Testis (tissue), 3 donors: ENCODE measurements around the gene SBSN. TPM values are rescaled to one million over a fixed set of nuclear protein-coding genes. Genes with fewer than 3 reads are reported as not detected.

Experiments
- DNase-seq: peaks from one replicate; pipeline ENCODE4 v3.0.0-alpha.2; 2019
- H3K27ac ChIP-seq, 2 donors: fragments of 200-600 bp; sonication (generic); one replicate each; pipeline ENCODE4 v1.5.1; 2019
- H3K27me3 ChIP-seq: fragments of 200-600 bp; sonication (generic); one replicate; pipeline ENCODE4 v1.5.1; 2019
- H3K36me3 ChIP-seq: fragments of 200-600 bp; sonication (generic); one replicate; pipeline ENCODE4 v1.5.1; 2017; ENCODE audit warnings: low read depth; ENCODE audit errors: missing control alignments
- H3K4me1 ChIP-seq: fragments of 200-600 bp; sonication (generic); one replicate; pipeline ENCODE4 v1.5.1; 2019
- H3K4me3 ChIP-seq, 2 donors: fragments of 200-600 bp; sonication (generic); one replicate each; pipeline ENCODE4 v1.5.1; 2017 to 2019
- H3K9me3 ChIP-seq: fragments of 200-600 bp; sonication (generic); one replicate; pipeline ENCODE4 v1.5.1; 2017
- CTCF ChIP-seq, 3 experiments: fragments of 450-650 bp in 2 of 3; fragments of 200-600 bp in 1 of 3; sonication (generic) in 1 of 3; IDR thresholded peaks; one replicate each; pipeline ENCODE4 v1.5.1; 2016 to 2019; ENCODE audit warnings: antibody characterized with exemption in 3 of 3, mild to moderate bottlenecking in 2 of 3, moderate library complexity in 1 of 3
- POLR2A ChIP-seq: fragments of 450-650 bp; IDR thresholded peaks from one replicate; pipeline ENCODE4 v1.6.1; 2017; ENCODE audit warnings: antibody characterized with exemption, mild to moderate bottlenecking, moderate library complexity
- WGBS, 2 donors: methylation state at CpG; one replicate each; pipeline ENCODE4 v1.1.5; 2018; 5-methylcytosine and 5-hydroxymethylcytosine counted together
- intact Hi-C: fragments of 100-400 bp; cut with DNase I; formaldehyde crosslinking; loops from one replicate; pipeline ENCODE4 v1.15.1; 2023; ENCODE audit warnings: low total_unique reads
- polyA plus RNA-seq: library from polyadenylated mRNA; stranded (reverse); fragments of 350-450 nt; fragmentation: Illumina TruSeq; extraction: RNeasy Lipid Tissue Mini Kit (QIAGEN cat#74804); gene quantifications from one replicate; pipeline ENCODE4 v1.2.3, GENCODE V29; 2014; ENCODE audit warnings: low read depth, low replicate concordance; ENCODE audit not compliant: insufficient read depth
- total RNA-seq, 2 donors: library from RNA; depleted of rRNA; stranded (reverse); fragments of >200 nt; gene quantifications; one replicate each; pipeline ENCODE4 v1.2.3, GENCODE V29; 2016

SBSN gene
- total and polyA plus RNA-seq, 3 donors from 2014 or later, result 0.16 to 0.47 (median 0.19) TPM

GRCh38 chr19:35561436-35561835, 33.3 kb upstream of the SBSN start:
- Histone ChIP-seq H3K27ac (no peak overlapping the region), H3K4me3 (no peak overlapping the region), H3K27me3 (no peaks in the 10 kb centered on the region), H3K4me1 (no peaks in the 10 kb centered on the region), H3K36me3 (no peaks in the 10 kb centered on the region), H3K9me3 (no peaks in the 10 kb centered on the region)
- intact Hi-C loops, result no loop called here
- no peak for TF ChIP-seq CTCF (IDR thresholded peaks at IDR 0.05)
- no peak for TF ChIP-seq POLR2A
- 82 to 86% methylated on average over 6 of the region's 6 CpGs for WGBS, 2 donors
- DNase-seq, result no peak

- TF ChIP-seq CTCF (IDR thresholded peaks at IDR 0.05), result no peak
- TF ChIP-seq POLR2A, result no peak
- H3K36me3 ChIP-seq, result no peaks in the 10 kb centered on the region
- no peak overlapping the region for H3K27ac ChIP-seq
- intact Hi-C loops, result no loop called here
- DNase-seq, result no peak
- no peaks in the 10 kb centered on the region for H3K27me3 ChIP-seq
- H3K4me1 ChIP-seq, result no peaks in the 10 kb centered on the region
- no peaks in the 10 kb centered on the region for H3K9me3 ChIP-seq
- H3K4me3 ChIP-seq, result no peak overlapping the region
- 74 to 76% methylated on average over 6 of the region's 6 CpGs for WGBS, 2 donors
These were observed 32.6 kb upstream of the SBSN start for GRCh38 chr19:35560677-35561076.

GRCh38 chr19:35560271-35560670, 32.2 kb upstream of the SBSN start:
- no peak for DNase-seq
- 88 to 92% methylated on average over 8 to 18 of the region's 18 CpGs for WGBS, 2 donors
- intact Hi-C loops, result no loop called here
- Histone ChIP-seq H3K27ac (no peak overlapping the region), H3K4me3 (no peak overlapping the region), H3K4me1 (no peaks in the 10 kb centered on the region), H3K36me3 (no peaks in the 10 kb centered on the region), H3K27me3 (no peaks in the 10 kb centered on the region), H3K9me3 (no peaks in the 10 kb centered on the region)
- TF ChIP-seq CTCF (IDR thresholded peaks at IDR 0.05) (no peak), POLR2A (no peak)

- intact Hi-C loops, result no loop called here
- WGBS, 2 donors, result 91 to 93% methylated on average over 23 of the region's 23 CpGs
- no peak for DNase-seq
- H3K4me3 ChIP-seq, result no peak overlapping the region
- H3K9me3 ChIP-seq, result no peaks in the 10 kb centered on the region
- no peak overlapping the region for H3K27ac ChIP-seq
- no peaks in the 10 kb centered on the region for H3K27me3 ChIP-seq
- no peaks in the 10 kb centered on the region for H3K4me1 ChIP-seq
- H3K36me3 ChIP-seq, result no peaks in the 10 kb centered on the region
- no peak for TF ChIP-seq POLR2A
- TF ChIP-seq CTCF (IDR thresholded peaks at IDR 0.05), result no peak
These were observed 31.7 kb upstream of the SBSN start for GRCh38 chr19:35559781-35560180.

GRCh38 chr19:35559281-35559659, 31.2 kb upstream of the SBSN start:
- intact Hi-C loops, result no loop called here
- no peak overlapping the region for H3K4me3 ChIP-seq
- H3K36me3 ChIP-seq, result no peaks in the 10 kb centered on the region
- no peaks in the 10 kb centered on the region for H3K9me3 ChIP-seq
- 49 to 58% methylated on average over 11 of the region's 11 CpGs for WGBS, 2 donors
- H3K27me3 ChIP-seq, result no peaks in the 10 kb centered on the region
- DNase-seq, result no peak
- no peaks in the 10 kb centered on the region for H3K4me1 ChIP-seq
- no peak overlapping the region for H3K27ac ChIP-seq
- TF ChIP-seq POLR2A (no peak), CTCF (IDR thresholded peaks at IDR 0.05) (no peak)
